ENCODE data around the gene LGR5. TPM values are rescaled to one million over a fixed set of nuclear protein-coding genes. Genes with fewer than 3 reads are reported as not detected.
A peak's percentile ranks its signal among the peaks of the same experiment; 100 is the strongest.
"Not testable (repeated sequence)": the region's sequence is repeated elsewhere in the genome, so short reads cannot be mapped to it uniquely, and the experiment has no call there.

Gene LGR5
- total RNA-seq, 1 experiment from 2014 or later, result 28.4 TPM

- Mint-ChIP-seq H3K36me3 (ENCODE audit: insufficient read depth, unreplicated experiment) (peaks cover 36% of the 10 kb centered on the region), H3K4me1 (ENCODE audit: low read depth, unreplicated experiment) (no peaks in the 10 kb centered on the region), H3K27me3 (ENCODE audit: insufficient read depth, unreplicated experiment) (no peaks in the 10 kb centered on the region), H3K27ac (ENCODE audit: unreplicated experiment) (no peak overlapping the region), H3K4me3 (ENCODE audit: unreplicated experiment) (no peak overlapping the region), H3K9me3 (ENCODE audit: unreplicated experiment) (no peaks in the 10 kb centered on the region)
- peak in 1 of 2 experiments; percentile 12 for DNase-seq
- CTCF ChIA-PET, result no interaction called here
- peaks cover 4% of the 10 kb centered on the region; the same call in 1 of the 2 replicates for H3K4me1 ChIP-seq
- no peak for TF ChIP-seq CTCF (IDR thresholded peaks at IDR 0.05; ENCODE audit: insufficient read depth in 1 of 2, low read depth in 1 of 2, low read length in 1 of 2, severe bottlenecking in 1 of 2, unreplicated experiment in 1 of 2)
- intact Hi-C loops (cut with micrococcal nuclease; ENCODE audit: unreplicated experiment), result loop anchor here (1.0 kb wide), 1 partner anchor 152 kb away; no protein-coding TSS in a partner anchor
- H3K36me3 ChIP-seq (ENCODE audit: control insufficient read depth, insufficient read depth, low read length), result no peaks in the 10 kb centered on the region
- H3K4me3 ChIP-seq (ENCODE audit: low read depth, low read length), result no peak overlapping the region
- no peaks in the 10 kb centered on the region for H3K9me3 ChIP-seq
- POLR2A ChIA-PET, result no interaction called here
- H3K27me3 ChIP-seq (replicated peaks; ENCODE audit: control insufficient read depth, insufficient read depth, low read length), result no peaks in the 10 kb centered on the region
- no TSS peak for BruUV-seq (replicated peaks)
These were observed 127.9 kb downstream of the LGR5 start for GRCh38 chr12:71567537-71567936.

- H3K27ac Mint-ChIP-seq (ENCODE audit: unreplicated experiment); H3K4me3 Mint-ChIP-seq (ENCODE audit: unreplicated experiment); H3K36me3 ChIP-seq (ENCODE audit: control insufficient read depth, insufficient read depth, low read length); BruUV-seq (replicated peaks); H3K27me3 Mint-ChIP-seq (ENCODE audit: insufficient read depth, unreplicated experiment); H3K4me1 Mint-ChIP-seq (ENCODE audit: low read depth, unreplicated experiment); POLR2A ChIA-PET; H3K9me3 ChIP-seq; DNase-seq; H3K4me3 ChIP-seq (ENCODE audit: low read depth, low read length); intact Hi-C loops (cut with micrococcal nuclease; ENCODE audit: unreplicated experiment); H3K27me3 ChIP-seq (replicated peaks; ENCODE audit: control insufficient read depth, insufficient read depth, low read length); H3K9me3 Mint-ChIP-seq (ENCODE audit: unreplicated experiment); H3K4me1 ChIP-seq; CTCF ChIA-PET: not testable (repeated sequence)
- H3K36me3 Mint-ChIP-seq (ENCODE audit: insufficient read depth, unreplicated experiment), result peaks cover 39% of the 10 kb centered on the region
These were observed 130.3 kb downstream of the LGR5 start for GRCh38 chr12:71569885-71570284.

- Mint-ChIP-seq H3K4me1 (ENCODE audit: low read depth, unreplicated experiment) (no peaks in the 10 kb centered on the region), H3K4me3 (ENCODE audit: unreplicated experiment) (no peak overlapping the region), H3K9me3 (ENCODE audit: unreplicated experiment) (no peaks in the 10 kb centered on the region), H3K36me3 (ENCODE audit: insufficient read depth, unreplicated experiment) (peaks cover 31% of the 10 kb centered on the region), H3K27ac (ENCODE audit: unreplicated experiment) (no peak overlapping the region), H3K27me3 (ENCODE audit: insufficient read depth, unreplicated experiment) (no peaks in the 10 kb centered on the region)
- Histone ChIP-seq H3K36me3 (ENCODE audit: control insufficient read depth, insufficient read depth, low read length) (no peaks in the 10 kb centered on the region), H3K9me3 (no peaks in the 10 kb centered on the region), H3K4me1 (no peaks in the 10 kb centered on the region), H3K4me3 (ENCODE audit: low read depth, low read length) (no peak overlapping the region), H3K27me3 (replicated peaks; ENCODE audit: control insufficient read depth, insufficient read depth, low read length) (no peaks in the 10 kb centered on the region)
- CTCF ChIA-PET, result no interaction called here
- no peak for DNase-seq
- no peak for TF ChIP-seq CTCF (IDR thresholded peaks at IDR 0.05; ENCODE audit: insufficient read depth in 1 of 2, low read depth in 1 of 2, low read length in 1 of 2, severe bottlenecking in 1 of 2, unreplicated experiment in 1 of 2)
- no TSS peak for BruUV-seq (replicated peaks)
- intact Hi-C loops (cut with micrococcal nuclease; ENCODE audit: unreplicated experiment), result no loop called here
- POLR2A ChIA-PET, result no interaction called here
These were observed 136.9 kb downstream of the LGR5 start for GRCh38 chr12:71576496-71576895.

GRCh38 chr12:71578694-71579258 is 139.2 kb downstream of the LGR5 start:
- intact Hi-C loops (cut with micrococcal nuclease; ENCODE audit: unreplicated experiment), result no loop called here
- Histone ChIP-seq H3K4me3 (ENCODE audit: low read depth, low read length) (no peak overlapping the region), H3K9me3 (no peaks in the 10 kb centered on the region), H3K36me3 (ENCODE audit: control insufficient read depth, insufficient read depth, low read length) (no peaks in the 10 kb centered on the region), H3K27me3 (replicated peaks; ENCODE audit: control insufficient read depth, insufficient read depth, low read length) (no peaks in the 10 kb centered on the region), H3K4me1 (no peaks in the 10 kb centered on the region)
- Mint-ChIP-seq H3K4me3 (ENCODE audit: unreplicated experiment) (no peak overlapping the region), H3K9me3 (ENCODE audit: unreplicated experiment) (no peaks in the 10 kb centered on the region), H3K4me1 (ENCODE audit: low read depth, unreplicated experiment) (no peaks in the 10 kb centered on the region), H3K27ac (ENCODE audit: unreplicated experiment) (no peak overlapping the region), H3K36me3 (ENCODE audit: insufficient read depth, unreplicated experiment) (peaks cover 25% of the 10 kb centered on the region), H3K27me3 (ENCODE audit: insufficient read depth, unreplicated experiment) (no peaks in the 10 kb centered on the region)
- POLR2A ChIA-PET, result no interaction called here
- BruUV-seq (replicated peaks), result no TSS peak
- CTCF ChIA-PET, result no interaction called here
- DNase-seq, result no peak
- no peak for TF ChIP-seq CTCF (IDR thresholded peaks at IDR 0.05; ENCODE audit: insufficient read depth in 1 of 2, low read depth in 1 of 2, low read length in 1 of 2, severe bottlenecking in 1 of 2, unreplicated experiment in 1 of 2)
